Esophagus muscularis mucosa (tissue), 4 donors: Measurements from ENCODE around the gene DBF4B. TPM values are rescaled to one million over a fixed set of nuclear protein-coding genes. Genes with fewer than 3 reads are reported as not detected.

Experiments used
- DNase-seq: peaks from one replicate; pipeline ENCODE4 v3.0.0-alpha.2; 2017; ENCODE audit errors: extremely low spot score
- H3K27ac ChIP-seq, 4 donors: fragments of 200-600 bp; sonication (generic); replicated peaks in 1 of 4; 1 replicate in 3 of 4; 2 replicates in 1 of 4; pipeline ENCODE4 v1.5.1; 2016 to 2019; ENCODE audit warnings: mild to moderate bottlenecking in 1 of 4
- H3K27me3 ChIP-seq, 4 donors: fragments of 200-600 bp; sonication (generic); one replicate each; pipeline versions ENCODE4 v1.5.1 to v1.6.0; 2016 to 2019
- H3K36me3 ChIP-seq, 4 donors: fragments of 200-600 bp; sonication (generic); one replicate each; pipeline ENCODE4 v1.5.1; 2016 to 2019
- H3K4me1 ChIP-seq, 4 donors: fragments of 200-600 bp; sonication (generic); one replicate each; pipeline ENCODE4 v1.5.1; 2016 to 2019
- H3K4me3 ChIP-seq, 4 donors: fragments of 200-600 bp; sonication (generic); 1 replicate in 2 of 4; 2 replicates in 2 of 4; pipeline ENCODE4 v1.5.1; 2016 to 2019; ENCODE audit warnings: mild to moderate bottlenecking in 4 of 4, moderate library complexity in 1 of 4
- H3K9me3 ChIP-seq, 4 donors: fragments of 200-600 bp; sonication (generic); 1 replicate in 3 of 4; 2 replicates in 1 of 4; pipeline ENCODE4 v1.5.1; 2016 to 2019
- EP300 ChIP-seq: sonication (generic); formaldehyde crosslinking; IDR thresholded peaks from one replicate; pipeline ENCODE4 v1.6.1; 2017; ENCODE audit warnings: antibody characterized with exemption
- POLR2A ChIP-seq: fragments of 450-650 bp; IDR thresholded peaks from one replicate; pipeline ENCODE4 v1.6.1; 2017; ENCODE audit warnings: antibody characterized with exemption, moderate library complexity, mild to moderate bottlenecking, low read depth
- POLR2AphosphoS5 ChIP-seq, 2 donors: sonication (generic); formaldehyde crosslinking; IDR thresholded peaks; one replicate each; pipeline ENCODE4 v1.6.1; 2017; ENCODE audit warnings: antibody characterized with exemption in 2 of 2
- WGBS: methylation state at CpG from one replicate; pipeline ENCODE4 v1.1.5; 2018; 5-methylcytosine and 5-hydroxymethylcytosine counted together
- intact Hi-C: fragments of 100-400 bp; cut with DNase I; formaldehyde crosslinking; loops from one replicate; pipeline ENCODE4 v1.15.1; 2023
- total RNA-seq, 4 donors: library from RNA; depleted of rRNA; stranded (reverse); fragments of >200 nt; gene quantifications; one replicate each; pipeline versions ENCODE4 v1.1.0 to v1.2.1, GENCODE V29; 2016
- TF ChIP-seq, protein P1 (sequence below), 3 experiments: fragments of 200-600 bp in 2 of 3; fragments of 450-650 bp in 1 of 3; sonication (generic) in 2 of 3; IDR thresholded peaks; one replicate each; pipeline ENCODE4 v1.5.1; 2017 to 2019; ENCODE audit warnings: antibody characterized with exemption in 3 of 3, mild to moderate bottlenecking in 2 of 3, moderate library complexity in 1 of 3

Gene DBF4B
- total RNA-seq, 4 donors from 2014 or later = 3.7 to 7.5 (median 5.2) TPM

DNA sequence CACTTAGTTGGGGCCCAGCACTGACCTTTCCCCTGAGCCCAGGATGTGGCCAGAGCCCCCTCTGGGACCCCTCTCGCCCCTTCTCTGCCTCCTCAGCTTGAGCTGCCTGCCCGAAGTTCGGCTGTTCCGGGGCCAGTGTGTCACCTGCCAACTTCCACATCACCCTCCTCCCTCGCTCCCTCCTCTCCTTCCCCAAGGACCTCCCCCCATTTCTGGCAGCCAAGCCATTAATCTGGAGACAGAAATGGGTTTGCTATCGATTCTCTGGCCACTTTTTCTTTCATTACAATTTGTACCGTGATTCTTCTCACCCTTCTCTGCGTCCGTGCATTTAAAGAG is 41.5 kb downstream of the DBF4B start:
- no peak for TF ChIP-seq EP300
- no peak for TF ChIP-seq POLR2AphosphoS5 (IDR thresholded peaks at IDR 0.05)
- TF ChIP-seq, protein P1, sequence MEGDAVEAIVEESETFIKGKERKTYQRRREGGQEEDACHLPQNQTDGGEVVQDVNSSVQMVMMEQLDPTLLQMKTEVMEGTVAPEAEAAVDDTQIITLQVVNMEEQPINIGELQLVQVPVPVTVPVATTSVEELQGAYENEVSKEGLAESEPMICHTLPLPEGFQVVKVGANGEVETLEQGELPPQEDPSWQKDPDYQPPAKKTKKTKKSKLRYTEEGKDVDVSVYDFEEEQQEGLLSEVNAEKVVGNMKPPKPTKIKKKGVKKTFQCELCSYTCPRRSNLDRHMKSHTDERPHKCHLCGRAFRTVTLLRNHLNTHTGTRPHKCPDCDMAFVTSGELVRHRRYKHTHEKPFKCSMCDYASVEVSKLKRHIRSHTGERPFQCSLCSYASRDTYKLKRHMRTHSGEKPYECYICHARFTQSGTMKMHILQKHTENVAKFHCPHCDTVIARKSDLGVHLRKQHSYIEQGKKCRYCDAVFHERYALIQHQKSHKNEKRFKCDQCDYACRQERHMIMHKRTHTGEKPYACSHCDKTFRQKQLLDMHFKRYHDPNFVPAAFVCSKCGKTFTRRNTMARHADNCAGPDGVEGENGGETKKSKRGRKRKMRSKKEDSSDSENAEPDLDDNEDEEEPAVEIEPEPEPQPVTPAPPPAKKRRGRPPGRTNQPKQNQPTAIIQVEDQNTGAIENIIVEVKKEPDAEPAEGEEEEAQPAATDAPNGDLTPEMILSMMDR (IDR thresholded peaks at IDR 0.05) = no peak
- no peak for TF ChIP-seq POLR2A
- 49% methylated on average over 9 of the region's 9 CpGs for WGBS
- DNase-seq = no peak
- H3K4me3 ChIP-seq = peak overlapping the region in 3 of 4 donors; percentile 4 to 47 (median 17)
- peaks cover 4 to 44% (median 18%) of the 10 kb centered on the region in 4 donors for H3K36me3 ChIP-seq
- no peaks in the 10 kb centered on the region for H3K27me3 ChIP-seq
- no peak overlapping the region for H3K27ac ChIP-seq
- peaks cover 0 to 4% (median 0%) of the 10 kb centered on the region in 4 donors for H3K4me1 ChIP-seq
- intact Hi-C loops = no loop called here
- H3K9me3 ChIP-seq = no peaks in the 10 kb centered on the region

DNA sequence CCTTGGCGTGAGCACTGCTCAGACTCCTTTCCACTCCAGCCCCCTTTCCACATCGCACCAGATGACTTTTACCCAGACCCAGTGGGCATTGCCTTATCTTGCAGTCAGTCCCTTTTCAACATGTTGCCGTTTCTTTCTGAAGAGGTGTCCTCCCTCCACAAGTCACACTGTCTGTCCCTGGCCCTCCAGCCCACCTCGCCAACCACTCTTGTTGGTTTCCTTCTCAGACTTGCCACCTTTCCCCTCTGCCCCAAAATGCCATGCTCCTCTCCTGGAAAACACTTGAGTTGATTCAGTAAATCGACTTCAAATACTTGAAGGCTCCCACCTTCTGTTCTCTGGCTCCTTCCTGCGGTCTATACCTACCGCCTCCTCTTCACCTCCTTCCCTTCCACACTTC is 42.9 kb downstream of the DBF4B start:
- 91% methylated on average over 7 of the region's 7 CpGs for whole genome bisulfite sequencing
- no peak for DNase-seq
- no peaks in the 10 kb centered on the region for H3K27me3 ChIP-seq
- peaks cover 4 to 44% (median 18%) of the 10 kb centered on the region in 4 donors for H3K36me3 ChIP-seq
- H3K9me3 ChIP-seq = no peaks in the 10 kb centered on the region
- H3K4me3 ChIP-seq = no peak overlapping the region
- no peak overlapping the region for H3K27ac ChIP-seq
- intact Hi-C loops = no loop called here
- no peak for TF ChIP-seq POLR2A
- no peak for TF ChIP-seq POLR2AphosphoS5 (IDR thresholded peaks at IDR 0.05)
- TF ChIP-seq EP300 = no peak
- TF ChIP-seq, protein P1 (IDR thresholded peaks at IDR 0.05) = no peak
- peaks cover 0 to 4% (median 0%) of the 10 kb centered on the region in 4 donors for H3K4me1 ChIP-seq

DNA sequence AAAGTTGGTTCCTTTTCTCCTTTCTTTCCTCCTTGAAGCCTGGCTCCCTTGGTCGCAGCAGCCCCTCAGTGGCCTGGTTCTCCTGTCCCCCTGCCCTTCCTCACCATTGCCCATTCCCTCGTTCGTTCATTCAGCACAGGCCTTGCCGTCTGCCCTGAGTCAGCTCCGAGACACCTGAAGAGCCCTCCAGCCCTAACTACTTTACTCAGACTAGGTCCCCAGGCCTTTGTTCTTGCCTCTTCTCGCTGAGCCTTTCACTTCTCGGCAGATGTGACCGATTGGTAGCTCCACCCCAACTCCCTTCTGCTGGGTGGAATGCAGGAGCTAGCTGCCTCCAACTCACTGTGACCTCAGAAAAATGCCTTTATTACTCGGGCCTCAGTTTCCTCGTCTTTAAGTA is 43.3 kb downstream of the DBF4B start:
- Histone ChIP-seq H3K4me3 (no peak overlapping the region), H3K27me3 (no peaks in the 10 kb centered on the region), H3K27ac (no peak overlapping the region), H3K36me3 (peaks cover 4 to 42% (median 17%) of the 10 kb centered on the region in 4 donors), H3K4me1 (peaks cover 0 to 4% (median 0%) of the 10 kb centered on the region in 4 donors), H3K9me3 (no peaks in the 10 kb centered on the region)
- intact Hi-C loops = no loop called here
- 89% methylated on average over 10 of the region's 10 CpGs for WGBS
- TF ChIP-seq, protein P1 (IDR thresholded peaks at IDR 0.05) = no peak
- TF ChIP-seq POLR2A (no peak), POLR2AphosphoS5 (IDR thresholded peaks at IDR 0.05) (no peak), EP300 (no peak)
- DNase-seq = no peak

DNA sequence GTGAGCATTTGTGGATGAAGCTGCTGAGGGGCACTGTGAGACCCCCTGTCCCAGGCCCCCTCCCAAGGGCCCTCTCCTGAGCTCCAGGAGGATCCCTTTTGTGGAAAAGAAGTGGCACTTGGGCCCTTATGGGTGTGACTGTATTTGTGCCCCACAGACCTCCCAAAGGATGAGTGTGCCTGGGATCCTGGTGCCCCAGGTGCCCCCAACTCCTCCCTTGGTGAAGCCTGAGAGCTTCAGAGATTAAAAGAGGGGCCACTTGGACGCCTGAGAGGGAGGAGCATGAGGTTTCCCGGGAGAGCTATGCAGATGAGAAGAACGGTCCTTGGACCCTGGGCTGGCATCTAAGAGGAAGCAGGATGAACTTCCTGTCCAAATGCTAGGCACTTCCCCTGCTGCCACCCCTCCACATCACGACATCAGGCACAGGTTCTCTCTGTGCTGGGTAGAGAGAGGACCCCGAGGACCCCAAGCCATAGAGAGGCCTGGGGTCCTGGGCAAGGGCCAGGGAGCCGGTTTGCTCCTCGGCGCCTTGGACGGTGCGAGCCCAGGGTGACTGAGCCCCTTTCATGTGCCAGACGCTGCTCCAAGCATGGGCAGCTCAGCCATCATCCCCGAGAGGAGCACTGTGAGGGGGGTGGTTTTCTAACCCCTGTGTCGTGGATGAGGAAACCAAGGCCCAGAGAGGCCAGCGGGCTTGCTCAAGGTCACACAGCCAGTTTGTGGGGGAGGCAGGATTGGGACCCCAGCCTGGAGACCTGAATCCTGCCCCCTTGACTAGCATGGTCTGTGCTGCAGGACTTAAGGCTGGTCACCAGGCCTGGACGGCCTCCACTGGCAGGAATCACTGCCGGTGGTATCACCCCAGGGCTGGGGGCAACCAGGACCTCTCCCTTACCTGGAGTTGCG is 44.7 kb downstream of the DBF4B start:
- DNase-seq = no peak
- Histone ChIP-seq H3K4me3 (no peak overlapping the region), H3K36me3 (peaks cover 4 to 28% (median 10%) of the 10 kb centered on the region in 4 donors), H3K4me1 (peaks cover under 1 to 7% (median 1%) of the 10 kb centered on the region in 4 donors), H3K9me3 (no peaks in the 10 kb centered on the region), H3K27ac (no peak overlapping the region), H3K27me3 (peaks cover 0 to 13% (median 2%) of the 10 kb centered on the region in 4 donors)
- no peak for TF ChIP-seq POLR2AphosphoS5 (IDR thresholded peaks at IDR 0.05)
- TF ChIP-seq, protein P1 (IDR thresholded peaks at IDR 0.05) = no peak
- TF ChIP-seq EP300 = no peak
- TF ChIP-seq POLR2A = no peak
- intact Hi-C loops = no loop called here
- 77% methylated on average over 9 of the region's 17 CpGs for WGBS
